ENCODE results near the gene ADARB2. TPM values are rescaled to one million over a fixed set of nuclear protein-coding genes. Genes with fewer than 3 reads are reported as not detected.

Gene ADARB2
- total and polyA plus RNA-seq, 2 experiments from 2014 or later: 0.13 to 0.48 TPM

- no peak overlapping the region for H2AFZ ChIP-seq
- TF ChIP-seq EZH2 (IDR thresholded peaks at IDR 0.05; ENCODE audit: borderline replicate concordance) (no peak), EZH2phosphoT487 (IDR thresholded peaks at IDR 0.05; ENCODE audit: low read depth, severe bottlenecking, unreplicated experiment) (no peak), CTCF (IDR thresholded peaks at IDR 0.05; ENCODE audit: poor library complexity) (no peak)
- H3K4me2 ChIP-seq: no peak overlapping the region
- H3K36me3 ChIP-seq (replicated peaks; ENCODE audit: insufficient read depth, low read depth): no peaks in the 10 kb centered on the region
- WGBS (ENCODE audit: low lambda C conversion rate, missing lambda C conversion rate): 87% methylated on average over 12 of the region's 12 CpGs
- H3K4me1 ChIP-seq (ENCODE audit: insufficient read depth): no peaks in the 10 kb centered on the region
- no peak overlapping the region for H3K27ac ChIP-seq
- H3K9me2 ChIP-seq (replicated peaks; ENCODE audit: insufficient read depth): no peaks in the 10 kb centered on the region
- no peaks in the 10 kb centered on the region for H3K79me2 ChIP-seq
- no peak for DNase-seq (ENCODE audit: low spot score)
- H3K9me3 ChIP-seq (ENCODE audit: low read depth): no peaks in the 10 kb centered on the region
- H3K4me3 ChIP-seq: no peak overlapping the region
- H3K27me3 ChIP-seq: no peaks in the 10 kb centered on the region
- no peaks in the 10 kb centered on the region for H4K20me1 ChIP-seq (ENCODE audit: insufficient read depth, poor library complexity, severe bottlenecking)
Measured at GRCh38 chr10:1573981-1574380, 163.3 kb downstream of the ADARB2 start.

- no peak overlapping the region for H3K4me2 ChIP-seq
- H3K27me3 ChIP-seq: peaks cover 4% of the 10 kb centered on the region
- H3K36me3 ChIP-seq (replicated peaks; ENCODE audit: insufficient read depth, low read depth): no peaks in the 10 kb centered on the region
- no peak overlapping the region for H2AFZ ChIP-seq
- H4K20me1 ChIP-seq (ENCODE audit: insufficient read depth, poor library complexity, severe bottlenecking): no peaks in the 10 kb centered on the region
- no peak for DNase-seq (ENCODE audit: low spot score)
- no peak overlapping the region for H3K4me3 ChIP-seq
- H3K9me3 ChIP-seq (ENCODE audit: low read depth): no peaks in the 10 kb centered on the region
- H3K27ac ChIP-seq: no peak overlapping the region
- no peaks in the 10 kb centered on the region for H3K79me2 ChIP-seq
- WGBS (ENCODE audit: low lambda C conversion rate, missing lambda C conversion rate): 92% methylated on average over 14 of the region's 14 CpGs
- no peaks in the 10 kb centered on the region for H3K9me2 ChIP-seq (replicated peaks; ENCODE audit: insufficient read depth)
- no peak for TF ChIP-seq CTCF (IDR thresholded peaks at IDR 0.05; ENCODE audit: poor library complexity)
- no peak for TF ChIP-seq EZH2phosphoT487 (IDR thresholded peaks at IDR 0.05; ENCODE audit: low read depth, severe bottlenecking, unreplicated experiment)
- TF ChIP-seq EZH2 (IDR thresholded peaks at IDR 0.05; ENCODE audit: borderline replicate concordance): no peak
- H3K4me1 ChIP-seq (ENCODE audit: insufficient read depth): no peaks in the 10 kb centered on the region
Measured at GRCh38 chr10:1573334-1573969, 163.9 kb downstream of the ADARB2 start.

- Histone ChIP-seq H2AFZ (no peak overlapping the region), H3K27me3 (peaks cover 7% of the 10 kb centered on the region), H3K27ac (no peak overlapping the region), H3K4me3 (no peak overlapping the region), H3K9me3 (ENCODE audit: low read depth) (no peaks in the 10 kb centered on the region), H3K9me2 (replicated peaks; ENCODE audit: insufficient read depth) (no peaks in the 10 kb centered on the region), H3K36me3 (replicated peaks; ENCODE audit: insufficient read depth, low read depth) (no peaks in the 10 kb centered on the region), H3K79me2 (no peaks in the 10 kb centered on the region), H3K4me1 (ENCODE audit: insufficient read depth) (no peaks in the 10 kb centered on the region), H3K4me2 (no peak overlapping the region), H4K20me1 (ENCODE audit: insufficient read depth, poor library complexity, severe bottlenecking) (no peaks in the 10 kb centered on the region)
- no peak for DNase-seq (ENCODE audit: low spot score)
- TF ChIP-seq EZH2phosphoT487 (IDR thresholded peaks at IDR 0.05; ENCODE audit: low read depth, severe bottlenecking, unreplicated experiment) (no peak), CTCF (IDR thresholded peaks at IDR 0.05; ENCODE audit: poor library complexity) (no peak), EZH2 (IDR thresholded peaks at IDR 0.05; ENCODE audit: borderline replicate concordance) (no peak)
- WGBS (ENCODE audit: low lambda C conversion rate, missing lambda C conversion rate): 72% methylated on average over 10 of the region's 10 CpGs
Measured at GRCh38 chr10:1572519-1573333, 164.6 kb downstream of the ADARB2 start.

Measured in hepatocyte (in vitro differentiated cells).